Measurements from ENCODE around the gene DNAI1. TPM values are rescaled to one million over a fixed set of nuclear protein-coding genes. Genes with fewer than 3 reads are reported as not detected.

Gene DNAI1
- polyA plus RNA-seq, 2 of the 4 experiments (the other 2 are of a cell fraction) = 0.27 to 0.40 TPM

DNA sequence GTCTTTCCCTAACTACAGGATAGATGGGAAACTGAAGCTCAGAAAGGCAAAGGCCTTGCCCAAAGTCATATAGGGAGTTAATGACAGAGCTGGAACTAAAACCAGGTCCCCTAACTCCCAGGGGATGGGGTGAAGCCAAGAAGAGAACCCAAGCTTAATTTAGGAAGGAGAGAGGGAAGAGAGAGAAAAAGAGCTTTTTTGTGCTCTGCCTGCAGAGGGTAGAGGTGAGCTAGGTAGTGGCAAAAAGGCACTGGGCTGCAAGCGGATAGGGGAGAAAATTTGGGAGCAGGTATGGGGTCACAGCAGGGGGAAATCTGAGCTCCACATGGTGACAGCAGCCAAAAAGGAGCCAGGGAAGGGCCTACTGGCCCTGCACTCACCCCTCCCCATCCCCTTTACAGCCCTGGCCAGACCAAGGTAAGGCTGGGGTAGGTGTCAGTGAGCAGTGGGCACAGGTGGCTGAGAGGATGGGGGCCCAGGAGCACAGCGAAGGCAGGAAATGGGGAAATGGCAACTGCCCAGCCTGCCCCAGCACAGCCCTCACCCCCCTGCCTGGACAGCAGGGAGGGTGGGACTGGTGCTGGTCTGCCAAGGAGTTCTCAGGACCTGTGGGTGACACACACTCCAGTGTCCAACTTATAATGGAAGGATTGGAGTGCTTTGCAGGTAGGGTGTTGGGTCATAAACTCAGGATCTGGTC, 60.9 kb downstream of the DNAI1 start:
- no peak for ATAC-seq
- 0 out of 3 replicates have a peak, but pooled peaks have one; percentile 6 for TF ChIP-seq SMC3 (IDR thresholded peaks at IDR 0.05)
- TF ChIP-seq RAD21 (conservative IDR thresholded peaks at IDR 0.05 in 1 of 2, IDR thresholded peaks at IDR 0.05 in 1 of 2) = peak in 1 of 2 experiments; percentile 23; a peak in 1 of 5 replicates
- TF ChIP-seq GATA3 (IDR thresholded peaks at IDR 0.05; ENCODE audit: borderline replicate concordance) = no peak
- Histone ChIP-seq H3K9me3 (no peaks in the 10 kb centered on the region), H3K4me3 (no peak overlapping the region), H3K4me1 (peaks cover 8% of the 10 kb centered on the region; the same call in 2 of the 3 replicates), H3K27ac (no peak overlapping the region), H3K4me2 (no peak overlapping the region)
- DNase-seq (ENCODE audit: low read depth in 1 of 2, low spot score in 1 of 2) = no peak
- ChIA-PET CTCF (interaction anchor here (1.0 to 13.5 kb wide), 9 partner anchors 17 to 116 kb away, joined by 3 to 114 read pairs (median 6); no protein-coding TSS in a partner anchor), POLR2A (no interaction called here)
- 25% methylated on average over 2 of the region's 2 CpGs for WGBS (ENCODE audit: missing lambda C conversion rate)
- no peak for FAIRE-seq

DNA sequence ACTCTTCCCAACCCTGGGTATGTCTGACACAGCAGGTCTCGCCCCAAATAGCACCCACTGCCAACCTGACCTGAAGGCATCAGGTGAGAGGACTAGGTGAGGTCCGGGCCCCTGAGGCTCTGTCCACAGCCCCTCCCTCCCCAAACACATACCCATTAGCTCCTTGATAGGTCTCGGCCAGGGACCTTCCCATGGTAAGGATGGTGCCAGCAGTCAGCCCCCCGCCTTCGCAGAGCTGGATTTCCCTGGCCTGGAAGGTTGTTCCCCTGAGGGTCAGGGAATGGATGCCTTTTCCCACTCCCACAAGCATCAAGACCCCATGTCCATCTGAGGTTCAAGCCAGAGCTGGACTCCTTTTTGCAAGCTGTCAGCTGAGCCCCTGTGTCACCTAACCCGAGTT, 61.5 kb downstream of the DNAI1 start:
- FAIRE-seq = no peak
- H3K4me2 ChIP-seq = no peak overlapping the region
- no peak overlapping the region for H3K27ac ChIP-seq
- ATAC-seq = no peak
- peaks cover 8% of the 10 kb centered on the region; the same call in 2 of the 3 replicates for H3K4me1 ChIP-seq
- DNase-seq (ENCODE audit: low read depth in 1 of 2, low spot score in 1 of 2) = no peak
- ChIA-PET CTCF (interaction anchor here (1.0 to 13.5 kb wide), 7 partner anchors 18 to 116 kb away, joined by 3 to 114 read pairs (median 12); no protein-coding TSS in a partner anchor), POLR2A (no interaction called here)
- no peak overlapping the region for H3K4me3 ChIP-seq
- H3K9me3 ChIP-seq = no peaks in the 10 kb centered on the region
- TF ChIP-seq JUN (IDR thresholded peaks at IDR 0.05) (no peak), ZFP36 (IDR thresholded peaks at IDR 0.05; ENCODE audit: borderline replicate concordance, partially characterized antibody) (no peak), FOSL2 (IDR thresholded peaks at IDR 0.05) (no peak), FOSL2 (CRISPR knock-in tag; IDR thresholded peaks at IDR 0.05) (no peak), RNF2 (IDR thresholded peaks at IDR 0.05; ENCODE audit: borderline replicate concordance, low read depth) (no peak)
- TF ChIP-seq, protein P1, sequence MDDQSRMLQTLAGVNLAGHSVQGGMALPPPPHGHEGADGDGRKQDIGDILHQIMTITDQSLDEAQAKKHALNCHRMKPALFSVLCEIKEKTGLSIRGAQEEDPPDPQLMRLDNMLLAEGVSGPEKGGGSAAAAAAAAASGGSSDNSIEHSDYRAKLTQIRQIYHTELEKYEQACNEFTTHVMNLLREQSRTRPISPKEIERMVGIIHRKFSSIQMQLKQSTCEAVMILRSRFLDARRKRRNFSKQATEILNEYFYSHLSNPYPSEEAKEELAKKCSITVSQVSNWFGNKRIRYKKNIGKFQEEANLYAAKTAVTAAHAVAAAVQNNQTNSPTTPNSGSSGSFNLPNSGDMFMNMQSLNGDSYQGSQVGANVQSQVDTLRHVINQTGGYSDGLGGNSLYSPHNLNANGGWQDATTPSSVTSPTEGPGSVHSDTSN (IDR thresholded peaks at IDR 0.05) = no peak
- WGBS (ENCODE audit: missing lambda C conversion rate) = 50% methylated on average over 6 of the region's 6 CpGs

DNA sequence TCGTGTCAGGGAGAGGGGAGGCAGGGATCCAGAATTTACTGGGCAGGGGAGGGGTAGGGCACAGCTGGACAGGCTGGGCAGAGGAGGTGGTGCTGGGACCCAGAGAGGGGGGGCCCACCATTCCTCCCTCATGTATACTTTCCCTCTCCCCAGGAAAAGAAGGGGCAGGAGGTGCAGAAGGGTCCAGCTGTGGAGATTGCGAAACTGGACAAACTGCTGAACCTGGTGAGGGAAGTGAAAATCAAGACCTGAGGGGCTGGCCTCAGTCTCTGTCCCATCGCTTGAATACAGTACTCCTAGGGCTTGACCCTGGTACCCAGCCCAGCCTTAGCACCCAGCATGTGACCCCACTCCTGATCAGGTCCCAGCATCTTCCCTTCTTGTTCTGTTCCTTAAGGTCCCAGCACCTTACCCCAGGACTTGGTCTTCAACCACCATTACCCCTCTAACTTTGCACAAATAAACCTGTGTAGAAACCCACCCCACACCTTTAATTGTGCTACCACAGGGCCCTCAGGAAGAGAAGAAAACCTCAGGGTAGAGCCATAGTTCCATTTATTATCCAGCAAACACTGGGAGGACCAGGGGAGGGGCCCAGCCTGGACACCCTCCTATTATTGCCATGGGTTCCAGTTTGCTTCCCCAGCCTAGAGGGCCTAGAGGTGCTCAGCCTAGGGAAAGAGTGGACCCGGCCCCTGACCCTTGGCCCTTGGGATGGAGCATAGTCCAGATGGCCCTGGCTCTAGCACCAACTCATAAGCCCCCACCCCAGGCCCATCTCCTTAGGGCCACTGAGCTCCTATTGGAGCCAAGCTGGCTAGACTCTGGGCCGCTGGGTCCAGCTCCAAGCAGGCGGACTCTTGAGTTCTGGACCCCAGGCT, 62.1 kb downstream of the DNAI1 start:
- 74% methylated on average over 4 of the region's 6 CpGs for WGBS (ENCODE audit: missing lambda C conversion rate)
- no peak for TF ChIP-seq TP53 (CRISPR knock-in tag; IDR thresholded peaks at IDR 0.05)
- TF ChIP-seq CEBPB (IDR thresholded peaks at IDR 0.05) = peak; percentile 45 to 68; a peak in 3 of 4 replicates
- H3K27ac ChIP-seq = no peak overlapping the region
- CTCF ChIA-PET = interaction anchor here (1.0 to 13.5 kb wide), 7 partner anchors 9 to 83 kb away, joined by 3 to 114 read pairs (median 12); no protein-coding TSS in a partner anchor
- H3K4me2 ChIP-seq = no peak overlapping the region
- ATAC-seq (no peak), DNase-seq (ENCODE audit: low read depth in 1 of 2, low spot score in 1 of 2) (no peak), FAIRE-seq (no peak)
- H3K9me3 ChIP-seq = no peaks in the 10 kb centered on the region
- POLR2A ChIA-PET = no interaction called here
- H3K4me3 ChIP-seq = no peak overlapping the region
- peaks cover 8% of the 10 kb centered on the region; the same call in 2 of the 3 replicates for H3K4me1 ChIP-seq

DNA sequence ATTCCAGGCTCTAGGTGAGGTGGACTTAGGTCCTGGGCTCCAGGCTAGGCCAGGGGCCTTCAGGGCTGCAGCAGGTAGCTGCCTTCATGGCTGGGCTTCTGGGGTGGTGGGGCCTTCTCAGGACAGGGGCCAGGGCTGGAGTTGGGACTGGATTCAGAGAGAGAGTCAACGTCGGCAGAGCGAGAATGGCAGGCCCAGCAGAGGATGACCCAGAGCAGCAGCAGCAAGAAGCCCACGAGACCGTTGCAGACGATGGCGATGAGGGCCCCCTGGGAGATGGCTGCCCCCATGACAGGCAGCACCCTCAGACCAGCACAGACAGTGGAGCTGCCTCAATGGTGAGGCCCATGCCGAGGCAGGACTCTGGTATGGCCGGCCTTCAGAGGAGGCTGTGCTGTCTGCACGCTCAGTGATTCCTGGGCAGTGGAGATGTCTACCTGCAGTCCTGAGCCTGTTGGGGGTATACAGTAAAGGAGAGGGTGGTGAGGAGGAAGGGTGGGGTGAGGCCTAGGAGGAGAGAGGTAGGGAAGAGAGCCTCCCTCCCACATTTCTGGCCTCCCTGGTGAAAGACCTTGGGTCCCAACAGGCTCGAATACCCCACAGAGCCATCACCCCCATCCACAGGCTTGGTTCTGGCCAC, 62.9 kb downstream of the DNAI1 start:
- peaks cover 8% of the 10 kb centered on the region; the same call in 2 of the 3 replicates for H3K4me1 ChIP-seq
- 87% methylated on average over 11 of the region's 11 CpGs for WGBS (ENCODE audit: missing lambda C conversion rate)
- ATAC-seq = no peak
- no peak overlapping the region for H3K4me2 ChIP-seq
- FAIRE-seq = no peak
- H3K9me3 ChIP-seq = no peaks in the 10 kb centered on the region
- H3K27ac ChIP-seq = no peak overlapping the region
- POLR2A ChIA-PET = no interaction called here
- DNase-seq (ENCODE audit: low read depth in 1 of 2, low spot score in 1 of 2) = no peak
- H3K4me3 ChIP-seq = no peak overlapping the region
- CTCF ChIA-PET = interaction anchor here (1.0 to 13.5 kb wide), 8 partner anchors 10 to 83 kb away, joined by 3 to 114 read pairs (median 8); no protein-coding TSS in a partner anchor
- TF ChIP-seq POLR2AphosphoS2 (conservative IDR thresholded peaks at IDR 0.05; ENCODE audit: low read length) = no peak
- no peak for TF ChIP-seq SREBF2 (IDR thresholded peaks at IDR 0.05)
- TF ChIP-seq, protein P2, sequence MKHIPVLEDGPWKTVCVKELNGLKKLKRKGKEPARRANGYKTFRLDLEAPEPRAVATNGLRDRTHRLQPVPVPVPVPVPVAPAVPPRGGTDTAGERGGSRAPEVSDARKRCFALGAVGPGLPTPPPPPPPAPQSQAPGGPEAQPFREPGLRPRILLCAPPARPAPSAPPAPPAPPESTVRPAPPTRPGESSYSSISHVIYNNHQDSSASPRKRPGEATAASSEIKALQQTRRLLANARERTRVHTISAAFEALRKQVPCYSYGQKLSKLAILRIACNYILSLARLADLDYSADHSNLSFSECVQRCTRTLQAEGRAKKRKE (CRISPR knock-in tag; IDR thresholded peaks at IDR 0.05; ENCODE audit: low read depth) = no peak
- no peak for TF ChIP-seq HOXA7 (CRISPR knock-in tag; IDR thresholded peaks at IDR 0.05)
- no peak for TF ChIP-seq ZC3H11A (IDR thresholded peaks at IDR 0.05)
- TF ChIP-seq ESRRA (IDR thresholded peaks at IDR 0.05; ENCODE audit: borderline replicate concordance, low read length) = no peak
- no peak for TF ChIP-seq RCOR1 (IDR thresholded peaks at IDR 0.05; ENCODE audit: low read depth, low read length)
- no peak for TF ChIP-seq MAZ (IDR thresholded peaks at IDR 0.05; ENCODE audit: borderline replicate concordance, low read depth, low read length)
- TF ChIP-seq HOXB13 (CRISPR knock-in tag; IDR thresholded peaks at IDR 0.05; ENCODE audit: low read depth) = no peak
- TF ChIP-seq CBX8 (IDR thresholded peaks at IDR 0.05) = no peak
- no peak for TF ChIP-seq CHD4 (IDR thresholded peaks at IDR 0.05; ENCODE audit: borderline replicate concordance)
- no peak for TF ChIP-seq TFCP2L1 (CRISPR knock-in tag; IDR thresholded peaks at IDR 0.05)
- TF ChIP-seq TP53 (CRISPR knock-in tag; IDR thresholded peaks at IDR 0.05) = no peak
- TF ChIP-seq, protein P3, sequence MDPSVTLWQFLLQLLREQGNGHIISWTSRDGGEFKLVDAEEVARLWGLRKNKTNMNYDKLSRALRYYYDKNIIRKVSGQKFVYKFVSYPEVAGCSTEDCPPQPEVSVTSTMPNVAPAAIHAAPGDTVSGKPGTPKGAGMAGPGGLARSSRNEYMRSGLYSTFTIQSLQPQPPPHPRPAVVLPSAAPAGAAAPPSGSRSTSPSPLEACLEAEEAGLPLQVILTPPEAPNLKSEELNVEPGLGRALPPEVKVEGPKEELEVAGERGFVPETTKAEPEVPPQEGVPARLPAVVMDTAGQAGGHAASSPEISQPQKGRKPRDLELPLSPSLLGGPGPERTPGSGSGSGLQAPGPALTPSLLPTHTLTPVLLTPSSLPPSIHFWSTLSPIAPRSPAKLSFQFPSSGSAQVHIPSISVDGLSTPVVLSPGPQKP (IDR thresholded peaks at IDR 0.05; ENCODE audit: low read depth, low read length) = no peak
